NCI-H2227 (cell line): ENCODE results near the gene CREB3L2.
"Not testable (repeated sequence)": the region's sequence is repeated elsewhere in the genome, so short reads cannot be mapped to it uniquely, and the experiment has no call there.

ENCODE experiments used
- DNase-seq: peaks from one replicate; lab custom pipeline; 2025; ENCODE audit not compliant: unreplicated experiment; lab: John Stamatoyannopoulos, UW

CREB3L2 gene

DNA sequence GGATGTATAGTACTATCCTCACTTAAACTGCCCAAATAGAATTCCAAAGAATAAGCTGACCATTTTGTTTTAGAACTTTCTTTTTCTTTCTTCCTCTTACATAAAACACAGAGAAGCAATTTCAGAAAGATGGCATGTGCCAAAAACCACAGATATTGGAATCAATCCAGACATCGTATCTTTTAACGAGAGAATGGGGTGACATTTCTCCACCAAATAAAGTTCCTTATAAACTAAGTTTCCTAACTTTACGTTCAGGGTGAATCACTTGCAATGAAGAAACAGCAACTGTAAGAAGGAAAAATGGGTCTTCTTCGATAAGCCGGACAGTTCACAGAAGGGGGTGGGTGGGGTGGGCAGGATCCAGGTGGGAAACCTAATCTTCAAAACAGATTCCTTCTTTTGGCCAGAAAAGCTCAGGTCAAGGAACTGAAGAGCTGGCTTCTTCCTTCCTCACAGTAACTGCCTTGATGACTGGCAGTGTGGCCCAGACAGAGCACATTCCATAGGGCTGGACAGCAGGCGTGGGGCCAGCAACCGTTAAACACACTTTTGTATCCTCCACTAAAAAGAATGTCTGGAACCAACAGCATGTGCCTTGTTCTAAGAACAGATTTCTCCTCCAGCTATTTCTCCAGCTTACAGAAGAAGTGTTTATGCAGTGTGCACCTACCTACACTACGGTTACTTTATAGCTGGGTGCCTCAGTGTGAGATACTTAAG, 31.5 kb downstream of the CREB3L2 start:
- no peak for DNase-seq

DNA sequence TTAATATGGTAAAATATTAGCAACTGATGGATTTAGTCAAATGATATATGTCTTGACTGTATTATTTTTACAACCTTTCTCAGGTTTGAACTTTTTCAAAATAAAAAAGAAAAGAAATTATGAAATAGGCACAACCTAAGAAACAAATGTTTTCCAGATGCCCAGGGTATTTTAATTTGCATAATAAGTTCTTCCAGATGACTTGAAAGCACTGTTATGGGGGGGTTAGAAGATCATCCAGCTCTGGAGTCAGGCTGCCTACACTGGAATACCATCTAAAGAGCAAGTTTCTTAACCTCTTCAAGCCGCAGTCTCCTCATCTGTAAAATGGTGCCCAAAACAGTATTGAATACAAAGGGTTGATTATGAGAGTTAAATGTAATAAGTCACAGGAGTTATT, 32.1 kb downstream of the CREB3L2 start:
- no peak for DNase-seq

DNA sequence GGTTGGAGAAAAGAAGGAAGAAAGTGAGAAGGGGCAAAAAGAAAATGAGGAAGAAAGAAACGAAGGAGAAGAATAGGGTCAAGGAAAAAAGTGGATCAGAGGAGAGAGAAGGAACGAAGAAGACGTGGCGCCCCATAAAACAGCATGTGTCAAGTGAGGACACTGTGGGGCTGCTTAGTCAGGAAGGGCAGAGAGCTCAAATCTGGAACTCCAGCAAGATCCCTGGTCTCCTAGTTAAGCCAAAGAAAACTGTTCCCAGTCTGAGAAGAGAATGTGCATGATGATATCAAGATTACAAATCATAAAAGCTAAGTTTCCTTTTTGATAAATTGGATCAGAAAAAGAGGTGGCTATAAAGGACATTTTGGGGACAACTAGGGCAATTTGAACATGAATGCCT, 33.0 kb downstream of the CREB3L2 start:
- DNase-seq = no peak

DNA sequence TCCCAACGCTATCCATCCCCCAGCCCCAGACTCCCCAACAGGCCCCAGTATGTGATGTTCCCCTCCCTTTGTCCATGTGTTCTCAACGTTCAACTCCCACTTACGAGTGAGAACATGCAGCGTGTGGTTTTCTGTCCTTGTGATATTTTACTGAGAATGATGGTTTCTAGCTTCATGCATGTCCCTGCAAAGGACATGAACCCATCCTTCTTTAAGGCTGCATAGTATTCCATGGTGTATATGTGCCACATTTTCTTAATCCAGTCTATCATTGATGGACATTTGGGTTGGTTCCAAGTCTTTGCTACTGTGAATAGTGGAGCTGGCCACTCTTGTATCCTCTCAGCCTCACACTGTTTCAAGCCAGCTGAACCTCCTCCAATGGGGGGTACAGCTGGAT, 33.5 kb downstream of the CREB3L2 start:
- not testable (repeated sequence) for DNase-seq

DNA sequence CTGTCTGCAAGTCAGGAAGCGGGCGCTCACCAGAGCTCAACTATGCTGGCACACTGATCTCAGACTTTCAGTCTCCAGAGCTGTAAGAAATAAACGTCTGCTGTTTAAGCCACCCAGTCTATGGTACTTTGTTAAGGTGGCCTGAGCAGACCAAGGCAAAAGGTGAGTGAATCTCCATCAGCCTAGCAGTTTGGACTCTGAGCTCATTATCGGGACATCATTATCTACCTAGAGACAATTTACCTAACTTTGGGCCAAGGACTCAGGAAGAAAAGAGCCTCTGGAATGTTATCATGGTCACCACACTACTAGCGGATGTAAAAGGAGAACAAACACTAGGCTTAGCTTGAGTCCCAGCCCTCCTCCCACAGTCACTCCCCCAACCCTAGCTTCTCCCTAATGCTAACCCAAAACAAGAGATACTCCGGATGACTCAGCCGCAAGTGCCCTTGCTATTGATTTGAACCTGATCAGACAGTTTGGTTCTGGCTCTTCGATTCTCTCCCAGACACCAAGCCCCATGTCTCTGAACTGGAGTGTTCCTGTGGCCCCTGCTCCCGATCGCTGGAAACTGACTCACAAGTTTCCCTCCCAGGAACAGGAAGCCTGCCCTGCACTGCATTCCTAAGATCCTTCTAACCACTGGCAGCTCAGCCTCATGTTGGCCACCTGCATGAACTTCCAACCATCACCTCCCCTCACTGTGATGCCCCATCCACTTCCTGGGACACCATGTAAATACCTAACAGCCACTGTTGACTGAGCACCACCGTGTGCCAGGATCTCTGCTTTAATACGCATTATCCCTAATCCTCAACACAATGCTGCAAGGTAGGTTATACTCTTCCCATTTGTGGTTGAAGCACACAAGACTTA, 34.5 kb downstream of the CREB3L2 start:
- no peak for DNase-seq

GRCh38 chr7:137966641-137967142, 35.2 kb downstream of the CREB3L2 start:
- DNase-seq = no peak

GRCh38 chr7:137965942-137966640, 35.8 kb downstream of the CREB3L2 start:
- no peak for DNase-seq

- DNase-seq = no peak
These were observed 36.9 kb downstream of the CREB3L2 start for GRCh38 chr7:137964824-137965545.

DNA sequence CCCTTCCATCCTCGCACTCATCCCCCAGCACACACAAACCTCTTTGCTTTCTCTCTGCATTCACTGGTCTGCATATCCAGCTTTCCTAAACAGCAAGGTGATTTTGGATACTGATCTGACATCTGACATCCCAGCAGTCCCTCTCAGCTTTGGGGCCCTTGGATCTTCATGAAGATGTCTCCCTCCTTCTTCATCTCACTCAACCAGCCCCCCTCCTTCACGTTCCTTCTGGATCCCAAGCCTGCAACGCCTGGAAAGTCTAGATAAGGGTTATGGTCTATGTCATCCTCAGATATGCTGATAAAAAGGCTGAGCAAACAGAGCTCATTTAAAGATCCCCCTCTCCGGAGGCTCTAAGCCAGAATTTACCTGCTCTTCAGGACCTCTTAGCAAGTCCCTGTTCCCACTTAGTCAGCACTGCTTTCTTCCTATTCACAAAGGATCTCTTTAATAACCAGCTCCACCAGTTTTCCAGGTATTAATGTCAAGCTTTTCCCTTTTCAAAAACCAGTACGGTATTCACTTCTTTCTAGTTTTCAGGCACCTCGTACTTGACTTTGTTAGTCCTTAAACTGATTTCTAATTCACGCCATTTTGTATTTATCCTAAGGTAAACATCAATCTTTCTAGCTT, 38.9 kb downstream of the CREB3L2 start:
- no peak for DNase-seq

GRCh38 chr7:137962491-137962874, 39.4 kb downstream of the CREB3L2 start:
- DNase-seq = no peak

GRCh38 chr7:137961200-137962177, 40.4 kb downstream of the CREB3L2 start:
- no peak for DNase-seq

GRCh38 chr7:137960020-137960419, 41.9 kb downstream of the CREB3L2 start:
- no peak for DNase-seq

DNA sequence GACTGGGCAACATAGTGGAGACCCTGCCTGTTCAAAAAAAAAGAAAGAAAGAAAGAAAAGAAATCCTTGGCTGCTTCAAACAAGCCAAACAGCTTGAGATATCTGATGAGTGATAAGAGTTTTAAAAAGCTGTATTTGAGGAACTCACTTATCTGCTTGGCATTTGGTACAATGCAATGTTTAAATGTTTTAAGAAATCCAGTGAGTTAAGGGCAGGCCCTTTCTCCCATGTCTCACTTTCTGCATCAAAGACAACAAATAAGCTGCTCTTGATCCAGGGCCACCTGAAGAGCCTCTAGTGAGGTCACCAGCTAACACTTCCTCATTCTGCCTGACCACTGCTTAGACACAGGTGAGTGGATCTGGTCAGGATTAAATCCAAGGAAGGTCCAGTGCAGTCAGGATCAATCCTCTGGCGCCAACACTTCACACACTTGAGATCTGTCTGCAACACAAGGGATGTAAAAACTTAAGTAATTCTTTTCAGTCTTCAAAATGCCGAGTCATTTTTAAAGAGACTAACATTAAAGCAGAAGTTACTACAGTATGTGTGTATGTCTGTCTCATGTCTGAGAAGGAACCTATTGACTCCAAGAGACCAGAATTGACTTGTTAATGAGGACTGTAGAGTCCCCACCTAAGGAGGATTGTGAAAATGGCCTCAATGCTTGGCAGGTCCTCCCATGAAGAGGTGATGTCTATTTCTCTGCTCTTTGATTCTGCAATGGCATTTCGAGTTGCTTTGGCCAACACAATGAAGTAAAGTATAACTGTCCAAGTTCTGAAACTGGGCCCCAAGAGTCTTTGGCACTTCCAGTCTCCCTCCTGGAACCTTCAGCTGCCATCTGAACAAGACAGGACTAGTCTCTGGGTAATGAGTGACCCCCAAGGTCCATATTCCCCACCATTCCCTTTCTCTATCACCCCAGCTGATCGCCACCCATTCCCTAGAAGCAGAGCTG, 43.1 kb downstream of the CREB3L2 start:
- no peak for DNase-seq

DNA sequence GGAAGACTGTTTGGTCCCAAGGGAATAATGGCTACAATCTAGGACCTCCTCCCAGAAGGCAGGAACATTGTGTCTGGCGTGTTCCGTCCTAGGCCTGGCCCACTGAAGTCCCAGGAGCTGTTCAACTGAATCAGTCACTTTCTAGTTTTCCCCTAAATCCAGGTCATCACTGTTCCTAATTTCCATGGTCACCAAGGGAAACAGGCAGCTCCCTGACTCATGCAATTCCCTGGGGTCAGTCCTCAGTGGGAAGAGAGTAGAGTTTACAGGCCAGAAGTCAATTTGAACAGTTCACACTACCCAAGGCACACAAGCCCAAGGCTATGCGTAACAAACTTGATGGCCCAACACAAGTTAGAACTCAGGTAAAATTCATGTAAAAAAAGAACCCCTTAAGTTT, 44.0 kb downstream of the CREB3L2 start:
- DNase-seq = no peak

GRCh38 chr7:137956591-137956990, 45.3 kb downstream of the CREB3L2 start:
- DNase-seq = no peak

GRCh38 chr7:137956183-137956582, 45.7 kb downstream of the CREB3L2 start:
- no peak for DNase-seq

DNA sequence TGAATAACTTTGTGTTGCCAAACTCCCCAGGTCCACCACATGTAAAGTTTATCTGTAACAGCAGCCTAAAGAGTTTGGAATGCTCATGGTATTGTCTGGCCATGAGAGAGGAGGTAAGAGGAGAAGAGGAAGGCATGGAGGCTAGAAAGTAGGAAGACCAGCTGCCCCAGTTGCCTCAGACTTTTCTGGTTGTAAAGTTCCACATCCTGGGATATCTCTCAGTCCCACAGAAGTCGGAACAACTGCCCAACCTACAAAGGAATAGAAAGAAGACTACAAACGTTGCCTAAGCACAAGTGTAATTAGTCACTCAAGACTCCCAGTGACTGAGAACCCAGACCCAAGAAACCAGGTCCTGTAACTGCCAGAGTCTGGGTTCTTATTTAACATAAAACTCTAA, 47.3 kb downstream of the CREB3L2 start:
- DNase-seq = no peak
